ENCODE results near the gene DENND4C. TPM values are rescaled to one million over a fixed set of nuclear protein-coding genes. Genes with fewer than 3 reads are reported as not detected.
"Not testable (repeated sequence)": the region's sequence is repeated elsewhere in the genome, so short reads cannot be mapped to it uniquely, and the experiment has no call there.

The DENND4C gene
- total RNA-seq, 1 experiment from 2014 or later, result 22.6 TPM

GRCh38 chr9:19193358-19193973, 37.0 kb upstream of the DENND4C start:
- peaks cover 15% of the 10 kb centered on the region for H3K4me1 Mint-ChIP-seq
- H3K4me3 Mint-ChIP-seq; ATAC-seq; H3K36me3 Mint-ChIP-seq; CTCF ChIA-PET; H3K27ac Mint-ChIP-seq; H3K9me3 Mint-ChIP-seq; DNase-seq (ENCODE audit: low spot score); H3K27me3 Mint-ChIP-seq (ENCODE audit: low read depth); POLR2A ChIA-PET: not testable (repeated sequence)

- POLR2A ChIA-PET, result no interaction called here
- peaks cover 6% of the 10 kb centered on the region for H3K4me1 Mint-ChIP-seq
- H3K27me3 Mint-ChIP-seq (ENCODE audit: low read depth), result peaks cover 4% of the 10 kb centered on the region; the same call in 1 of the 2 replicates
- TF ChIP-seq PREB (CRISPR knock-in tag; IDR thresholded peaks at IDR 0.05; ENCODE audit: borderline replicate concordance) (no peak), ZBTB21 (CRISPR knock-in tag; IDR thresholded peaks at IDR 0.05; ENCODE audit: borderline replicate concordance) (no peak), TP53 (CRISPR knock-in tag; IDR thresholded peaks at IDR 0.05) (no peak), OVOL2 (CRISPR knock-in tag; IDR thresholded peaks at IDR 0.05; ENCODE audit: borderline replicate concordance) (no peak), FOXJ3 (CRISPR knock-in tag; IDR thresholded peaks at IDR 0.05; ENCODE audit: borderline replicate concordance) (no peak), ZNF232 (CRISPR knock-in tag; IDR thresholded peaks at IDR 0.05) (no peak)
- no peaks in the 10 kb centered on the region for H3K36me3 Mint-ChIP-seq
- DNase-seq (ENCODE audit: low spot score) (no peak), ATAC-seq (no peak)
- H3K4me3 Mint-ChIP-seq, result no peak overlapping the region
- no peaks in the 10 kb centered on the region for H3K9me3 Mint-ChIP-seq
- no peak overlapping the region for H3K27ac Mint-ChIP-seq
- CTCF ChIA-PET, result interaction anchor here (1.8 to 2.1 kb wide), 2 partner anchors 150 to 267 kb away, joined by 5 to 7 read pairs; partner anchors contain the start of gene RRAGA
These were observed 32.1 kb upstream of the DENND4C start for GRCh38 chr9:19198406-19198805.

GRCh38 chr9:19199012-19199411, 31.5 kb upstream of the DENND4C start:
- ChIA-PET POLR2A (no interaction called here), CTCF (no interaction called here)
- ATAC-seq, result no peak
- Mint-ChIP-seq H3K27me3 (ENCODE audit: low read depth) (peaks cover 4% of the 10 kb centered on the region; the same call in 1 of the 2 replicates), H3K9me3 (no peaks in the 10 kb centered on the region), H3K36me3 (no peaks in the 10 kb centered on the region), H3K4me1 (peaks cover 6% of the 10 kb centered on the region), H3K4me3 (no peak overlapping the region), H3K27ac (no peak overlapping the region)
- DNase-seq (ENCODE audit: low spot score), result no peak
- TF ChIP-seq CBFB (CRISPR knock-in tag; IDR thresholded peaks at IDR 0.05; ENCODE audit: low read depth) (no peak), ATF6 (CRISPR knock-in tag; IDR thresholded peaks at IDR 0.05) (no peak), ZNF532 (CRISPR knock-in tag; IDR thresholded peaks at IDR 0.05; ENCODE audit: borderline replicate concordance) (no peak), AFF4 (CRISPR knock-in tag; IDR thresholded peaks at IDR 0.05; ENCODE audit: borderline replicate concordance) (no peak), IRF1 (CRISPR knock-in tag; IDR thresholded peaks at IDR 0.05) (no peak)

Measured in WTC11 (cell line).